Heart right ventricle (tissue), 16 donors: Measurements from ENCODE around the gene MGMT. TPM values are rescaled to one million over a fixed set of nuclear protein-coding genes. Genes with fewer than 3 reads are reported as not detected.

ENCODE experiments used
- ATAC-seq, 8 donors: fragments of 200-7000 bp; cut with Tn5 transposase; one replicate each; pipeline ENCODE4 v1.9.1; 2020; ENCODE audit warnings: mild to moderate bottlenecking in 8 of 8, moderate library complexity in 8 of 8, moderate number of reproducible peaks in 1 of 8
- DNase-seq, 2 donors: peaks; one replicate each; pipeline ENCODE4 v3.0.0-alpha.2; 2020
- H3K27ac ChIP-seq, 10 donors: fragments of 200-600 bp; sonication (generic) in 2 of 10; one replicate each; pipeline versions ENCODE4 v1.5.0 to v1.8.0; 2020 to 2022; ENCODE audit warnings: mild to moderate bottlenecking in 3 of 10
- H3K27me3 ChIP-seq, 7 donors: fragments of 200-600 bp; one replicate each; pipeline ENCODE4 v1.8.0; 2021 to 2022; ENCODE audit warnings: mild to moderate bottlenecking in 2 of 7
- H3K36me3 ChIP-seq, 9 donors: fragments of 200-600 bp; sonication (generic) in 1 of 9; one replicate each; pipeline versions ENCODE4 v1.5.0 to v1.8.0; 2020 to 2022; ENCODE audit warnings: mild to moderate bottlenecking in 2 of 9
- H3K4me1 ChIP-seq, 9 donors: fragments of 200-600 bp; sonication (generic) in 1 of 9; one replicate each; pipeline versions ENCODE4 v1.5.0 to v1.8.0; 2020 to 2022; ENCODE audit warnings: mild to moderate bottlenecking in 4 of 9
- H3K4me3 ChIP-seq, 10 donors: fragments of 200-600 bp; sonication (generic) in 2 of 10; one replicate each; pipeline versions ENCODE4 v1.5.0 to v1.8.0; 2020 to 2022; ENCODE audit warnings: mild to moderate bottlenecking in 7 of 10, moderate library complexity in 2 of 10
- H3K9me3 ChIP-seq, 11 donors: fragments of 200-600 bp in 10 of 11; sonication (generic) in 2 of 11; one replicate each; pipeline versions ENCODE4 v1.5.0 to v1.8.0; 2013 to 2022; ENCODE audit warnings: mild to moderate bottlenecking in 2 of 11, control low read depth in 1 of 11, moderate library complexity in 1 of 11
- CTCF ChIP-seq, 9 donors: fragments of 200-600 bp; sonication (generic) in 2 of 9; IDR thresholded peaks; one replicate each; pipeline versions ENCODE4 v1.5.0 to v1.8.0; 2021 to 2022; ENCODE audit warnings: antibody characterized with exemption in 9 of 9, mild to moderate bottlenecking in 5 of 9, moderate library complexity in 1 of 9
- WGBS, 2 donors: extraction: QIAGEN DNeasy Blood & Tissue Kit; methylation state at CpG; one replicate each; pipeline ENCODE4 v1.1.7; 2013; ENCODE audit warnings: inconsistent platforms in 1 of 2; 5-methylcytosine and 5-hydroxymethylcytosine counted together
- intact Hi-C, 10 donors: fragments of 100-400 bp; cut with DNase I; formaldehyde crosslinking; loops; one replicate each; pipeline versions ENCODE4 v1.11.1 to v1.14.2; 2022
- polyA plus RNA-seq, 2 donors: library from polyadenylated mRNA; stranded (reverse); fragments of 200-250 nt; gene quantifications; one replicate each; pipeline ENCODE4 v1.2.3, GENCODE V29; 2013
- total RNA-seq, 10 donors: library from RNA; stranded (reverse); fragmentation: NEBNext Ultra II Directional in 3 of 10; extraction: Animal tissue kit (Norgen Biotek cat#: 25700) in 3 of 10; gene quantifications; one replicate each; pipeline versions ENCODE4 v1.2.1 to v1.2.4, GENCODE V29; 2021 to 2023
- donor health status: Arrhythmogenic right ventricular cardiomyopathy.
- donor health status: ischemic (EF 13 %, LVEDD 7.1; RV severe dilation, severe dysfunction).
- donor health status: healthy with polysubstance abuse.
- donor health status: DM: no; HTN: yes; CAD: no.
- donor health status: DM: no; HTN: no; CAD: no.
- donor health status: ischemic (EF 25% LVEDD 6.9; RV normal size, moderate dysfunction).
- donor health status: ischemic (EF 25% LVEDD 5.7; RV mildly dilated, moderate dysfunction).
- donor health status: healthy.
- donor health status: DM: yes; HTN: yes; CAD: no.
- donor health status: Ischemic cardiomyopathy.
- donor health status: ischemic (EF 35%, LVEDD 5.7; RV mildly dilated, moderate dysfunction).
- donor health status: nonischemic (EF 11% LVEDD 7.7; RV severe dilation, severe dysfunction).
- donor health status: DM: yes; HTN: yes; CAD: no.
- donor health status: PGD.
- donor health status: ischemic (EF 29% LVEDD 5.4; RV normal size, mild dysfunction).
- donor health status: nonischemic (EF 23%, LVEDD 6.1; RV moderate dilation, normal function).

MGMT gene
- total and polyA plus RNA-seq, 12 donors: 8.4 to 17.8 (median 12.9) TPM

GRCh38 chr10:129547608-129548007, 80.6 kb downstream of the MGMT start:
- no peaks in the 10 kb centered on the region for H3K9me3 ChIP-seq
- no peak for TF ChIP-seq CTCF (IDR thresholded peaks at IDR 0.05)
- intact Hi-C loops: no loop called here
- H3K4me1 ChIP-seq: peaks cover 0 to 36% (median 14%) of the 10 kb centered on the region in 9 donors
- DNase-seq: no peak
- H3K27me3 ChIP-seq: no peaks in the 10 kb centered on the region
- H3K36me3 ChIP-seq: peaks cover 0 to 5% (median 0%) of the 10 kb centered on the region in 9 donors
- no peak overlapping the region for H3K4me3 ChIP-seq
- H3K27ac ChIP-seq: no peak overlapping the region
- ATAC-seq: no peak
- WGBS, 2 donors: 65 to 67% methylated on average over 7 of the region's 7 CpGs

- Histone ChIP-seq H3K36me3 (peaks cover 0 to 7% (median 0%) of the 10 kb centered on the region in 9 donors), H3K4me1 (peaks cover 0 to 33% (median 14%) of the 10 kb centered on the region in 9 donors), H3K9me3 (no peaks in the 10 kb centered on the region), H3K27me3 (no peaks in the 10 kb centered on the region), H3K27ac (no peak overlapping the region), H3K4me3 (no peak overlapping the region)
- ATAC-seq: no peak
- intact Hi-C loops: no loop called here
- TF ChIP-seq CTCF (IDR thresholded peaks at IDR 0.05): no peak
- WGBS, 2 donors: 97% methylated on average over 10 of the region's 10 CpGs
- no peak for DNase-seq
Observed at GRCh38 chr10:129548600-129548999, 81.6 kb downstream of the MGMT start.

- ATAC-seq (no peak), DNase-seq (no peak)
- 95 to 99% methylated on average over 16 of the region's 16 CpGs for WGBS, 2 donors
- H3K36me3 ChIP-seq: peaks cover 0 to 10% (median 0%) of the 10 kb centered on the region in 9 donors
- H3K9me3 ChIP-seq: no peaks in the 10 kb centered on the region
- no peak overlapping the region for H3K4me3 ChIP-seq
- peaks cover 0 to 18% (median 9%) of the 10 kb centered on the region in 9 donors for H3K4me1 ChIP-seq
- no peaks in the 10 kb centered on the region for H3K27me3 ChIP-seq
- TF ChIP-seq CTCF (IDR thresholded peaks at IDR 0.05): no peak
- intact Hi-C loops: no loop called here
- H3K27ac ChIP-seq: no peak overlapping the region
Observed at GRCh38 chr10:129550076-129550475, 83.0 kb downstream of the MGMT start.

- Histone ChIP-seq H3K4me1 (peaks cover 0 to 16% (median 9%) of the 10 kb centered on the region in 9 donors), H3K27me3 (no peaks in the 10 kb centered on the region), H3K27ac (no peak overlapping the region), H3K4me3 (no peak overlapping the region), H3K9me3 (no peaks in the 10 kb centered on the region), H3K36me3 (peaks cover 0 to 10% (median 0%) of the 10 kb centered on the region in 9 donors)
- 97 to 99% methylated on average over 10 of the region's 10 CpGs for WGBS, 2 donors
- TF ChIP-seq CTCF (IDR thresholded peaks at IDR 0.05): no peak
- ATAC-seq: no peak
- intact Hi-C loops: no loop called here
- DNase-seq: no peak
Observed at GRCh38 chr10:129550658-129551057, 83.6 kb downstream of the MGMT start.
